ENCODE measurements around the gene B4GALT3. TPM values are rescaled to one million over a fixed set of nuclear protein-coding genes. Genes with fewer than 3 reads are reported as not detected.

Gene B4GALT3
- total and polyA plus RNA-seq, 8 donors, result 14.8 to 35.6 (median 20.3) TPM

DNA sequence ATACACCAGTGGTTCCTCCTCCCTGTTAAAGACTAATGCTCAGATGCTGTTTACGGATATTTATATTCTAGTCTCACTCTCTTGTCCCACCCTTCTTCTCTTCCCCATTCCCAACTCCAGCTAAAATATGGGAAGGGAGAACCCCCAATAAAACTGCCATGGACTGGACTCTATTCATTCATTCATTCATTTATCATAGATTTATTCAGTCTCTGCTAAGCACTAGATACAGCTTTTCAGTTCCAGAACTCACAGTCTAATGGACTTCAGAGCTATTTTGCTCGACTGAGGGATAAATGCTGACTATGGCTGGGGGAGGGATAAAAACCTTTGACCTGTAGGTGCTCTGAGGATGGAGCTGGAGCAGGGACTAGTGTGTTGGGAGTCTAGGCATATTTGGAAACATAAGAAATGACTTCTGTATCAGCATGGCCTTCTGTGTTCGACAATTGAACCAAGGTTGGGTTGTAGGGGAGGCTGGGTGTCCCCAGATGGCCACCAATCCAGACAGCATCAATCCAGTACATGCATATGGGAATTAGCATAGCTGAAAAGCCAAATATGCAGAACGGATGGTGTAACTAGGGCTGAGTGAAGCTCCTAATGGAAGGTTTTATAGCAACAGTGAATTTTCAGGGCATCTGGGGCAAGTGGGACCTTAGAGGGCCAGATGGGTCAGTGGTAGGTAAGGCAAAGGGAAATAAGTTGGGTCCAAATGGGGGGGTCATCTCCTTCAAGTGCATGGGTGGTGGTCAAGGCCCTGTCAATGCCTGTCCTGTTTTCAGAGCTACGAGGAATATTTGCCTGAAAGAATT lies 42.0 kb upstream of the B4GALT3 start:
- Histone ChIP-seq H3K27ac (no peak overlapping the region), H3K4me3 (no peak overlapping the region), H3K4me1 (no peaks in the 10 kb centered on the region), H3K36me3 (peaks cover 0 to 5% (median 0%) of the 10 kb centered on the region in 3 donors), H3K27me3 (no peaks in the 10 kb centered on the region), H3K9me3 (no peaks in the 10 kb centered on the region)
- no peak for TF ChIP-seq CTCF (IDR thresholded peaks at IDR 0.05)
- 70 to 80% methylated on average over 5 of the region's 5 CpGs for WGBS, 2 donors
- DNase-seq, result no peak
- no peak for FAIRE-seq
- no peak for ATAC-seq
- intact Hi-C loops (cut with DNase I), result no loop called here

- no peak for DNase-seq
- TF ChIP-seq CTCF (IDR thresholded peaks at IDR 0.05), result no peak
- intact Hi-C loops (cut with DNase I), result no loop called here
- no peaks in the 10 kb centered on the region for H3K4me1 ChIP-seq
- WGBS, 2 donors, result 57 to 61% methylated on average over 8 of the region's 8 CpGs
- ATAC-seq, result no peak
- H3K27ac ChIP-seq, result no peak overlapping the region
- H3K9me3 ChIP-seq, result no peaks in the 10 kb centered on the region
- peaks cover 4 to 13% (median 5%) of the 10 kb centered on the region in 3 donors for H3K36me3 ChIP-seq
- no peaks in the 10 kb centered on the region for H3K27me3 ChIP-seq
- no peak overlapping the region for H3K4me3 ChIP-seq
- no peak for FAIRE-seq
Observed at GRCh38 chr1:161218301-161219077, 41.2 kb upstream of the B4GALT3 start.

- intact Hi-C loops (cut with DNase I), result no loop called here
Observed at GRCh38 chr1:161217831-161218230, 40.5 kb upstream of the B4GALT3 start.

GRCh38 chr1:161216945-161217712 lies 39.8 kb upstream of the B4GALT3 start:
- DNase-seq (no peak), FAIRE-seq (no peak), ATAC-seq (peak in 3 of 4 donors; percentile 46 to 72 (median 61))
- Histone ChIP-seq H3K4me1 (no peaks in the 10 kb centered on the region), H3K27ac (peak overlapping the region in 2 of 4 donors; percentile 57 to 70), H3K27me3 (no peaks in the 10 kb centered on the region), H3K9me3 (no peaks in the 10 kb centered on the region), H3K4me3 (peak overlapping the region in 1 of 4 donors; percentile 17), H3K36me3 (peaks cover 4 to 25% (median 18%) of the 10 kb centered on the region in 3 donors)
- intact Hi-C loops (cut with DNase I), result no loop called here
- WGBS, 2 donors, result 56 to 63% methylated on average over 7 of the region's 7 CpGs
- TF ChIP-seq CTCF (IDR thresholded peaks at IDR 0.05), result no peak

More at GRCh38 chr1:161217831-161218230, 40.5 kb upstream of the B4GALT3 start:
- Histone ChIP-seq H3K4me1 (no peaks in the 10 kb centered on the region), H3K9me3 (no peaks in the 10 kb centered on the region), H3K27ac (peak overlapping the region in 2 of 4 donors; percentile 17 to 44), H3K4me3 (peak overlapping the region in 1 of 4 donors; percentile 17), H3K36me3 (peaks cover 4 to 19% (median 12%) of the 10 kb centered on the region in 3 donors), H3K27me3 (no peaks in the 10 kb centered on the region)
- DNase-seq (no peak), FAIRE-seq (no peak), ATAC-seq (no peak)
- no peak for TF ChIP-seq CTCF (IDR thresholded peaks at IDR 0.05)
- WGBS, 2 donors, result 58 to 81% methylated on average over 5 to 6 of the region's 6 CpGs
